Prostate gland (tissue), 2 donors: Measurements from ENCODE around the gene ANO3. TPM values are rescaled to one million over a fixed set of nuclear protein-coding genes. Genes with fewer than 3 reads are reported as not detected.
A peak's percentile ranks its signal among the peaks of the same experiment; 100 is the strongest.

Experiments
- DNase-seq: peaks from one replicate; pipeline ENCODE4 v3.0.0-alpha.2; 2019; ENCODE audit warnings: low spot score
- H3K27ac ChIP-seq, 2 donors: fragments of 200-600 bp; sonication (generic); 2 replicates each; pipeline ENCODE4 v1.5.1; 2017 to 2019
- H3K27me3 ChIP-seq: fragments of 200-600 bp; sonication (generic); replicated peaks from 2 replicates; pipeline ENCODE4 v1.5.1; 2019; ENCODE audit not compliant: insufficient read depth
- H3K36me3 ChIP-seq, 2 donors: fragments of 200-600 bp; sonication (generic); 1 replicate in 1 of 2; 2 replicates in 1 of 2; pipeline versions ENCODE4 v1.5.1 to v1.8.1; 2017 to 2019
- H3K4me1 ChIP-seq: fragments of 200-600 bp; sonication (generic); replicated peaks from 2 replicates; pipeline ENCODE4 v1.5.1; 2019
- H3K4me3 ChIP-seq, 2 donors: fragments of 200-600 bp; sonication (generic); 2 replicates each; pipeline ENCODE4 v1.5.1; 2017 to 2019
- H3K9me3 ChIP-seq: fragments of 200-600 bp; sonication (generic); 2 replicates; pipeline ENCODE4 v1.5.1; 2017
- CTCF ChIP-seq, 4 experiments: fragments of 200-600 bp in 2 of 4; fragments of 450-650 bp in 2 of 4; sonication (generic) in 2 of 4; IDR thresholded peaks; 1 replicate in 3 of 4; 2 replicates in 1 of 4; pipeline ENCODE4 v1.5.1; 2016 to 2019; ENCODE audit warnings: antibody characterized with exemption in 4 of 4, mild to moderate bottlenecking in 2 of 4, moderate library complexity in 2 of 4
- POLR2A ChIP-seq: fragments of 450-650 bp; IDR thresholded peaks from one replicate; pipeline ENCODE4 v1.6.1; 2016; ENCODE audit warnings: antibody characterized with exemption, mild to moderate bottlenecking
- POLR2AphosphoS5 ChIP-seq: sonication (generic); formaldehyde crosslinking; IDR thresholded peaks from one replicate; pipeline ENCODE4 v1.6.1; 2017; ENCODE audit warnings: antibody characterized with exemption
- WGBS: methylation state at CpG from one replicate; pipeline ENCODE4 v1.1.5; 2018; 5-methylcytosine and 5-hydroxymethylcytosine counted together
- intact Hi-C: fragments of 100-400 bp; cut with DNase I; formaldehyde crosslinking; loops from one replicate; pipeline ENCODE4 v1.14.2; 2022
- total RNA-seq, 2 donors: library from RNA; depleted of rRNA; stranded (reverse); fragments of >200 nt; gene quantifications; one replicate each; pipeline ENCODE4 v1.1.0, GENCODE V29; 2016

ANO3 gene
- total RNA-seq, 2 donors from 2014 or later: 0.68 TPM; not detected in 1

- no peak overlapping the region for H3K27ac ChIP-seq
- no peaks in the 10 kb centered on the region for H3K27me3 ChIP-seq
- DNase-seq: no peak
- no peaks in the 10 kb centered on the region for H3K4me1 ChIP-seq
- H3K4me3 ChIP-seq: no peak overlapping the region
- WGBS: 76% methylated on average over 4 of the region's 4 CpGs
- intact Hi-C loops: no loop called here
- no peaks in the 10 kb centered on the region for H3K36me3 ChIP-seq
- H3K9me3 ChIP-seq: no peaks in the 10 kb centered on the region
- TF ChIP-seq POLR2AphosphoS5: no peak
- no peak for TF ChIP-seq POLR2A
- no peak for TF ChIP-seq CTCF (IDR thresholded peaks at IDR 0.05)
Observed at GRCh38 chr11:26537341-26537740, 205.4 kb downstream of the ANO3 start.

GRCh38 chr11:26539517-26539916, 207.6 kb downstream of the ANO3 start:
- no peak for DNase-seq
- Histone ChIP-seq H3K27me3 (no peaks in the 10 kb centered on the region), H3K4me3 (no peak overlapping the region), H3K9me3 (no peaks in the 10 kb centered on the region), H3K27ac (no peak overlapping the region), H3K4me1 (no peaks in the 10 kb centered on the region), H3K36me3 (no peaks in the 10 kb centered on the region)
- WGBS: 79% methylated on average over 3 of the region's 3 CpGs
- intact Hi-C loops: no loop called here
- TF ChIP-seq CTCF (IDR thresholded peaks at IDR 0.05): no peak
- TF ChIP-seq POLR2A: no peak
- TF ChIP-seq POLR2AphosphoS5: no peak

GRCh38 chr11:26541870-26542269, 209.9 kb downstream of the ANO3 start:
- TF ChIP-seq POLR2AphosphoS5 (no peak), POLR2A (no peak), CTCF (IDR thresholded peaks at IDR 0.05) (no peak)
- Histone ChIP-seq H3K4me3 (no peak overlapping the region), H3K27ac (no peak overlapping the region), H3K9me3 (no peaks in the 10 kb centered on the region), H3K27me3 (no peaks in the 10 kb centered on the region), H3K36me3 (no peaks in the 10 kb centered on the region), H3K4me1 (no peaks in the 10 kb centered on the region)
- no peak for DNase-seq
- 75% methylated on average over 2 of the region's 2 CpGs for WGBS
- intact Hi-C loops: no loop called here

GRCh38 chr11:26549176-26549575, 217.2 kb downstream of the ANO3 start:
- no peak for DNase-seq
- no peaks in the 10 kb centered on the region for H3K4me1 ChIP-seq
- H3K9me3 ChIP-seq: no peaks in the 10 kb centered on the region
- no peaks in the 10 kb centered on the region for H3K36me3 ChIP-seq
- H3K27me3 ChIP-seq: no peaks in the 10 kb centered on the region
- H3K4me3 ChIP-seq: no peak overlapping the region
- TF ChIP-seq POLR2AphosphoS5: no peak
- intact Hi-C loops: no loop called here
- H3K27ac ChIP-seq: no peak overlapping the region
- 50% methylated on average over 2 of the region's 2 CpGs for WGBS

- TF ChIP-seq POLR2AphosphoS5 (no peak), POLR2A (no peak)
- Histone ChIP-seq H3K27me3 (no peaks in the 10 kb centered on the region), H3K27ac (no peak overlapping the region), H3K4me3 (no peak overlapping the region), H3K36me3 (no peaks in the 10 kb centered on the region), H3K4me1 (no peaks in the 10 kb centered on the region), H3K9me3 (no peaks in the 10 kb centered on the region)
- 71% methylated on average over 1 of the region's 1 CpG for WGBS
- no peak for DNase-seq
- intact Hi-C loops: loop anchor here (10.0 kb wide), 1 partner anchor 785 kb away; no protein-coding TSS in a partner anchor
Observed at GRCh38 chr11:26550022-26550421, 218.1 kb downstream of the ANO3 start.

GRCh38 chr11:26551186-26551801, 219.4 kb downstream of the ANO3 start:
- WGBS: 42% methylated on average over 1 of the region's 1 CpG
- Histone ChIP-seq H3K27me3 (no peaks in the 10 kb centered on the region), H3K36me3 (no peaks in the 10 kb centered on the region), H3K9me3 (no peaks in the 10 kb centered on the region), H3K27ac (no peak overlapping the region), H3K4me3 (no peak overlapping the region), H3K4me1 (no peaks in the 10 kb centered on the region)
- intact Hi-C loops: loop anchor here (10.0 kb wide), 1 partner anchor 784 kb away; no protein-coding TSS in a partner anchor
- TF ChIP-seq POLR2A (no peak), CTCF (IDR thresholded peaks at IDR 0.05) (peak in 1 of 4 experiments; percentile 18), POLR2AphosphoS5 (no peak)
- no peak for DNase-seq
